Muscle of back (tissue), 13 donors: Measurements from ENCODE around the gene INSC. TPM values are rescaled to one million over a fixed set of nuclear protein-coding genes. Genes with fewer than 3 reads are reported as not detected.
A peak's percentile ranks its signal among the peaks of the same experiment; 100 is the strongest.
"Not testable (repeated sequence)": the region's sequence is repeated elsewhere in the genome, so short reads cannot be mapped to it uniquely, and the experiment has no call there.

Experiments
- DNase-seq, 3 donors: peaks; one replicate each; pipeline versions ENCODE4 v3.0.0 to v3.0.0-alpha.2; 2013
- long read RNA-seq, 9 donors: transcript quantifications; one replicate each; lab custom pipeline, GENCODE V29; 2026
- polyA plus RNA-seq, 10 donors: library from polyadenylated mRNA; unstranded; fragments of 120-200 nt; gene quantifications; one replicate each; pipeline ENCODE4 v1.2.1, GENCODE V29; 2013; ENCODE audit not compliant: insufficient read length in 10 of 10

The INSC gene
- 1 to 10 TPM in 8 of 10 donors, under 1 TPM in 2; 0.88 to 3.1 (median 1.5) TPM for polyA plus RNA-seq
- long read RNA-seq, donor 1, result 0 reads
- long read RNA-seq, donor 2, result 0 reads
- long read RNA-seq, donor 3, result 0 reads
- long read RNA-seq, donor 4, result 0 reads
- long read RNA-seq, donor 5, result 0 reads
- long read RNA-seq, donor 6, result 0 reads
- long read RNA-seq, donor 7, result 0 reads
- long read RNA-seq, donor 8, result 0 reads
- long read RNA-seq, donor 9, result 0 reads

GRCh38 chr11:15114501-15115475, at the start of gene INSC:
Gene INSC (plus strand): TSS chr11:15114923. CDS start chr11:15149175, 34,252 bp downstream.
- DNase-seq, result peak in 1 of 3 donors; percentile 58

GRCh38 chr11:15069751-15070150, 45.0 kb upstream of the INSC start:
- DNase-seq, result not testable (repeated sequence)

- no peak for DNase-seq
These were observed 43.0 kb upstream of the INSC start for GRCh38 chr11:15071556-15072255.

- no peak for DNase-seq
These were observed 42.1 kb upstream of the INSC start for GRCh38 chr11:15072551-15073143.

GRCh38 chr11:15073361-15074205, 41.1 kb upstream of the INSC start, which contains the start of gene CALCB:
Gene CALCB (plus strand): TSS chr11:15073593. CDS start chr11:15074719, 1,126 bp downstream.
- peak in 2 of 3 donors; percentile 3 to 34 for DNase-seq

- peak; percentile 35 to 78 (median 63) for DNase-seq
These were observed 40.2 kb upstream of the INSC start for GRCh38 chr11:15074206-15075161.

- no peak for DNase-seq
These were observed 39.6 kb upstream of the INSC start for GRCh38 chr11:15075162-15075526.

- no peak for DNase-seq
These were observed 23.5 kb upstream of the INSC start for GRCh38 chr11:15091175-15091574.

GRCh38 chr11:15091625-15092024, 23.1 kb upstream of the INSC start:
- DNase-seq, result no peak

- no peak for DNase-seq
These were observed 21.3 kb upstream of the INSC start for GRCh38 chr11:15093432-15093831.

- DNase-seq, result no peak
These were observed 18.9 kb upstream of the INSC start for GRCh38 chr11:15095736-15096228.

GRCh38 chr11:15097411-15097810, 17.3 kb upstream of the INSC start:
- no peak for DNase-seq

GRCh38 chr11:15099267-15099666, 15.5 kb upstream of the INSC start:
- no peak for DNase-seq

- peak; percentile 54 to 77 (median 70) for DNase-seq
These were observed 13.5 kb upstream of the INSC start for GRCh38 chr11:15101072-15101709.

- no peak for DNase-seq
These were observed 10.6 kb upstream of the INSC start for GRCh38 chr11:15104166-15104565.

- no peak for DNase-seq
These were observed 8.3 kb upstream of the INSC start for GRCh38 chr11:15106201-15106965.

- no peak for DNase-seq
These were observed 6.8 kb upstream of the INSC start for GRCh38 chr11:15107730-15108515.
